Fibroblast of peridontal ligament (primary cell): ENCODE results near the gene DIP2C.
"Not testable (repeated sequence)": the region's sequence is repeated elsewhere in the genome, so short reads cannot be mapped to it uniquely, and the experiment has no call there.

Source experiments
- DNase-seq: peaks from one replicate; pipeline ENCODE4 v3.0.0-alpha.2; 2010; ENCODE audit errors: extremely low read depth

Gene DIP2C

GRCh38 chr10:308572-309085 is 380.8 kb downstream of the DIP2C start:
- no peak for DNase-seq

GRCh38 chr10:308101-308500 is 381.4 kb downstream of the DIP2C start:
- no peak for DNase-seq

GRCh38 chr10:307659-308058 is 381.8 kb downstream of the DIP2C start:
- no peak for DNase-seq

- DNase-seq = no peak
Observed at GRCh38 chr10:306675-307185, 382.7 kb downstream of the DIP2C start.

GRCh38 chr10:306007-306674 is 383.3 kb downstream of the DIP2C start:
- DNase-seq = peak; percentile 11

- DNase-seq = no peak
Observed at GRCh38 chr10:305034-305433, 384.4 kb downstream of the DIP2C start.

GRCh38 chr10:301536-301935 is 387.9 kb downstream of the DIP2C start:
- no peak for DNase-seq

GRCh38 chr10:300580-300979 is 388.9 kb downstream of the DIP2C start:
- DNase-seq = not testable (repeated sequence)

GRCh38 chr10:299969-300368 is 389.5 kb downstream of the DIP2C start:
- no peak for DNase-seq

GRCh38 chr10:299512-299911 is 390.0 kb downstream of the DIP2C start:
- no peak for DNase-seq

GRCh38 chr10:298033-298432 is 391.4 kb downstream of the DIP2C start:
- DNase-seq = no peak

- peak; percentile 45 for DNase-seq
Observed at GRCh38 chr10:297567-297966, 391.9 kb downstream of the DIP2C start.

GRCh38 chr10:293636-294035 is 395.8 kb downstream of the DIP2C start:
- peak; percentile 24 for DNase-seq

GRCh38 chr10:290026-290725 is 399.3 kb downstream of the DIP2C start:
- peak; percentile 31 for DNase-seq

- DNase-seq = no peak
Observed at GRCh38 chr10:289581-289980, 399.9 kb downstream of the DIP2C start.

- DNase-seq = no peak
Observed at GRCh38 chr10:288316-289200, 400.9 kb downstream of the DIP2C start.

- no peak for DNase-seq
Observed at GRCh38 chr10:287814-288213, 401.7 kb downstream of the DIP2C start.

- DNase-seq = peak; percentile 49
Observed at GRCh38 chr10:287026-287709, 402.3 kb downstream of the DIP2C start.

- no peak for DNase-seq
Observed at GRCh38 chr10:285216-285615, 404.3 kb downstream of the DIP2C start.

GRCh38 chr10:283916-284356 is 405.5 kb downstream of the DIP2C start:
- no peak for DNase-seq

GRCh38 chr10:283140-283479 is 406.4 kb downstream of the DIP2C start:
- DNase-seq = no peak
